ENCODE data around the gene PPP2R5C.

GRCh38 chr14:101761881-101762529 lies 496 bp downstream of the PPP2R5C start:
- TF ChIP-seq CTCF (IDR thresholded peaks at IDR 0.05; ENCODE audit: extremely low read depth in 1 of 2, insufficient read depth in 1 of 2, low read depth in 1 of 2, low read length in 2 of 2) (no peak), POLR2A (IDR thresholded peaks at IDR 0.05; ENCODE audit: low read depth, low read length) (no peak), POLR2AphosphoS5 (IDR thresholded peaks at IDR 0.05; ENCODE audit: insufficient read depth, low read depth, low read length) (no peak), GATA2 (IDR thresholded peaks at IDR 0.05; ENCODE audit: insufficient read depth, insufficient read length, low read depth, low read length) (no peak), JUN (IDR thresholded peaks at IDR 0.05; ENCODE audit: borderline replicate concordance, insufficient read depth, insufficient read length, low read depth) (no peak)
